NCI-H446 (cell line): ENCODE results near the gene PNPLA5.

Source experiments
- DNase-seq, 2 experiments: peaks; one replicate each; lab custom pipeline; 2025; lab: John Stamatoyannopoulos, UW

PNPLA5 gene

DNA sequence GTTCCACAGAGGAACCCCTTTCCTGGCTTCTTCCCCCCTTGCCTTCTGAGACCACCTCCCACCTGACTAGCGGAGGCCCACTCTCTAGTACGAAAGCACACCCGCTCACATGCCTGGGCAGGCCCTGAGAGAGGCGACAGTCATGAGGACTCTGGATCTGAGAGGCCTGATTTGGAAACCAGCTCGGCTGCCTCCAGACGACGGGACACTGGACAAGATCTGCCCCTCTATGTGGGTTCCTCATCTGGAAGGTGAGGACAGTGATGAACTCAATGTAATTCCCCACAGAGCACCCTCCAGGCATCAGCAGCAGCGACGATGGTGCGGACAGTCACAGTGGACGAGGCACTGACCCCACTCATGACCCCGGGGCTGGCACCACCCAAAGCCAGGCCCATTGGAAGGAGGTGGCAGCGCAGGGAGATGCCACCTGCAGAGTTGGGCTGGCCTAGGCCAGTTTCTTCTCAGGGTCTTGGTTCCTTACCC is 37.0 kb downstream of the PNPLA5 start:
- no peak for DNase-seq

DNA sequence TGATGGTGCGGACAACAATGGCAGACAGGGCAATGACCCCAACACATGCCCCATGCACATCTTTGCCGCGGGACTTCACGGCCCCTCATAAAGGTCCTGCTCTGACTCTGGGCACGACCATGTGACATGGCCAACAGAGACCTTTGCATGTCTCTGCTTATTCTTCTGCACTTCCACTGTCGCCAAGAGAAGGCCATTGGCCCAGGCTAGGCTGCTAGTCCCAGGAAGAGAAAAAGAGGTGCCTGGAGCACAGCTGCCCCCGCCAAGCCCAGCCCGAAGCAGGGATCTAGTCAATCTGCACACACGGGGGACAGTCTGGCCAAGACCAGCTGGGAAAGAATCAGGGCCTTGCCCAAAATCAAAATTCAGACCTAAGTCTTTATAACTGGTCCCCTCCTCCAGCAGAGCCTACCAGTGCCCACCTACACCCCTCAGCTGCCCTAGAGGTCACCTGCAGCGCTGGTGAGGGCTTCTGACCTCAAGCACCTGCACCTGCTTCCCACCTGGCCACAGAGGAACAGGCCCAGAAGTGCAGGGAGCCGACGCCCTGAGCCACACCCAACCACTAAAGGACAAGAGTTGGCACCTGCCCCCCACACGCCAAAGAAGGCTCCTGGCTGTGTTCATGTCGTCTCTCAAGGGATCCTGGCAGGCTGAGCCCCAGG is 37.6 kb downstream of the PNPLA5 start:
- no peak for DNase-seq

DNA sequence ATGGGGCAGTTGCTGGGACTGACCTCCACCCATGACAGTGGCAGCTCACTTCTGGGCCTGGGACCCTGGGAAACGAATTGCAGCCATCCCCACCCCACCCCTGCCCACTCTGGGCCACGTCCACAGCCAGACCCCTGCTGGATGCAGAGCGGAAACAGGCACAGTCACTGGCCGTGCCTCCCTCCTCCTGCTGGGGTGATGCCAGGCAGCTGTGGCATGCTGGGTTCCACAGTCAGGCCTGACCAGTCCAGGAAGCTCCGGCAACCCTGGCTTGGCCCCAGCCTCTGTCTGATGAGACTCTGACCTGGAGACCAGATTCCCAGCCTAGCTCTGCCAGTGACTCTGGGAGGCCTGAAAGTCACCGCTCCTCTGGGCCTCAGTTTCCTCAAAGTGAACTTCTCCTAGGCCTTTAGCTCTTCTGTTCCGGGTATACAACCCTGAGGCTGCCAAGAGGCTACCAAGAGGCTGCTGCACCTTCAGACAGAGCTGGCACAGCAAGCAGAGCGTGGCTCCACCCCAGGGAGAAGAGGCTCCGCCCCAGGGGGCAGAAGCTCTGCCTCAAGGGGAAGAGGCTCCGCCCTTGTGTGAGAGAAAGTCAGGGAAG is 38.4 kb downstream of the PNPLA5 start:
- no peak for DNase-seq

DNA sequence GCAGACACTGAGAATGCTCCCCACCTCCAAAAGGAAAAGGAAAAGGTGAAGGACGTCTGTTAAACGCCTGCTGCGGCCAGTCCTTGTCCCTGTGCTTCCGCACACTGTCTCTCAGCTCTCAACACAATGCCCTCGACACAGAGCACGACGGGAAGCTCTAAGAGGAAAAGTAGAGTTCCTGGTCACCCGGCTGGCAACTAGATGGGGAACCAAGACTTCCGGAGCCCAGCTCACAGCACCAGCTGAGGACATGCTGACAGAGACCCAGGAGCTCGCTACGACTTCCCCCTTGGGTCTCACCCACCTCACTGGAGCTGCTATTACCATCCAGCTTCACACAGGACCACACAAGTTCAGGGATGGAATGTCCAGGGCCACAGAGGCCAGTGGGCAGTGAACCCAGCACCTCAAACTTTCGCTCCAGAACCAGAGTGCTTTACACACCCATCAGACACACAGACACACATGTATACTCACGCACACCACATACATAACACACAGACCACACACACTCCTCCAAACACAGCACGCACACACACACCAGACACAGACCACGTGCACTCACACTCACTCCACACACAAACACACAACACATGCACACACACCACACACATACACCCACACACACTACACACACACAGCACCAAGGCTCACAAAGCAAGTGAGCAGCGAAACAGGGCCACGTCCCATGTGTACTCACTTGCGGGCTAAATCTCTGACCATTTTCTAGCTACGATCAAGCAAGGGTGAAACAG is 39.1 kb downstream of the PNPLA5 start:
- DNase-seq, result no peak

DNA sequence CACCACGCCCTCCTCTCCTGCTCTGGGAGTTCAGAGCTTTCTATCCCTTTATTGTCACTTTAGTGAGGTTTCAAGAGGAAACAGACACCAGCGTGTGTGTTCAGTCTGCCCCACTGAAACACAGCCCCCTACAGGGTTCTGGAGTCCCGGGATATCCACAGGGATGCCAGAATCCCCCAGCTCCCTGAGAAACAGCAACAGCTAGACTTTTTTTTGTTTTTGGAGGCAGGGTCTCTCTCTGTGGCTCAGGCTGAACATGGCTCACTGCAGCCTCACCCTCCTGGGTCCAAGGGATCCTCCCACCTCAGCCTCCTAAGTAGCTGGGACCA is 39.9 kb downstream of the PNPLA5 start:
- DNase-seq, result no peak

GRCh38 chr22:43851058-43851978 is 40.5 kb downstream of the PNPLA5 start:
- no peak for DNase-seq

DNA sequence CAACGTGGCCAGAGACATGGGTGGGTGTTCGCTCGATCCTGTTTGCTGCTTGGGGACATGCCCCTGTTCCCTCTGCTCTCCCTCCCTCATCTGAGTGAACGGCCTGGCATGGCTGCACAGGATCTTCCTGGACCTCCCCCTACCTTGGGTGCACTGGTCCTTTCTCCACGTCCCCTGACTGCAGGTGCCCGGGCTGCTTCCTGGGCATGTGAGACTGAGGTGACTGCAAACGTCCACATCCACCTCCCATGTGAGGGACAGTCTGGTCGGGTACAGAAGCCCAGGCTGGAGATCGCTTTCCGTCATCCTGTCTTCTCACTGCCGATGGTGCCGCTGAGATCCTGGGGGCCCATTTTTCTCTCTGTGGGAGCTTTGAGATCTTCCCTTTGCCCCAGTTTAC is 41.3 kb downstream of the PNPLA5 start:
- DNase-seq, result no peak

GRCh38 chr22:43849731-43850130 is 42.1 kb downstream of the PNPLA5 start:
- DNase-seq, result no peak

- peak; percentile 39 to 79 for DNase-seq
Observed at GRCh38 chr22:43848366-43849171, 43.2 kb downstream of the PNPLA5 start.

- no peak for DNase-seq
Observed at GRCh38 chr22:43847376-43848289, 44.2 kb downstream of the PNPLA5 start.

- DNase-seq, result no peak
Observed at GRCh38 chr22:43846966-43847365, 44.8 kb downstream of the PNPLA5 start.

DNA sequence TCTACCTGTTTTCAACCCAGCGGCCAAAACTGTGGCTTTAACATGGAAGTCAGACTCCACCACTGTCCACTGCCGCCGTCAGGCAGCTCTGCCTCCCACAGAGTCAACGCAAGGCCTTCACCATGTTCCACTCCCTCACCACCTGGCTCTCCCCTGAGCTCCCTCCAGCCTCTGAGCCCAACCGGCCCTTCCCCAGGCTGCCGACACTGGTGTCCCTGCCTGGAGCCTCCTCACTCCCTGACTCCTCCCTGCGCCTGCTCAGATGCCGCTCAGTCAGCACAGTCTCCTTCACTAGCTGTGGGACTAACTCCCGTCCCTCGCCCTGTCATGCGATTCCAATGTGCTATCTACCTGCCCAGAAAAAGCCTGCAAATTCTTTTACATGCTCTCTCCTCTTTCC is 45.8 kb downstream of the PNPLA5 start:
- no peak for DNase-seq

DNA sequence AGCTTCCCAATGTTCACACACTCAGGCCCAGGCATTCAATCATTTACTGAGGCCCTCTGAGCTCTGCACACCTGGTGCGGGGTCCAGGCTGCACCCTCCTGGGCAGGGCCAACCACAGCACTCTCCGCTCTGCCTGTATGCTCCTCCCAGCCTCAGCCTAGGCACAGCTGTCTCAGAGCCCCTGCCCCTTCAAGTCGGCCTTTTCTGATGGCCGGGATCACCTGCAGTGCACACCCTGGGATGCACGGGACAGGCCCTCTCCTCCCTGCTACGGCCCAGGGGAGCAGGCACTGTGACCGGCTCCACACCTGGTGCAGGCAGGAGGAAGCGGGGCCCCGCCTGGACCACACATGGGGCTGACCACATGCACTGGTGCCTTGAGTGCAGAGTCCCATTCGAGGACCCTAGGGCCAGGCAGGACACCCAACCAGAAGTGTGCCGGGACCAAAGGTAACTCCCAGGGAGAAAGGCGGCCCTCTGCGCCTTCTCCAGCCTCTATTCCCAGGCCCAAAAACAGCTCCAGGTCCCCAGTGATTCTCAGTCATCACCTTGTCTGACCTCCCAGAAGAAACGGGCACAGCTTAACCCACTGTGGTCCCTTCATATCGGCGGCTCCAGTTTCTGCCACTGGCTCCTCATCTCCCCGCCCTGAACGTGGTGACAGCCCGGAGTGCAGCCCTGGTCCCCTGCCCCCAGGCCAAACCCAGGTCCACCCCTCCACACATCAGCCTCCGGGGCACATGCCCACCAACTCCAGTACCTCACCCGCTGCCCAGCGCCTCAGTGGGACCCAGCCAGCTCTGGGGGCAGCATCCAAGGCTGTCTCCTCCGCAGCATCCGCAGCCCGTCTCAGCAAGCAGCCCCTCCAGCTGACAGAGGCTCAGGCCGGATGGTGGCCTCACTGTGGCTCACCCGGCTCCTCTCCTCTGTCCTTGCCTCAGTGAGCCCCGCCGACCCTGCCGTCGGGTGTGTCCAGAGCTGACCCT is 47.0 kb downstream of the PNPLA5 start:
- DNase-seq, result no peak

- DNase-seq, result no peak
Observed at GRCh38 chr22:43843783-43844530, 47.9 kb downstream of the PNPLA5 start.

DNA sequence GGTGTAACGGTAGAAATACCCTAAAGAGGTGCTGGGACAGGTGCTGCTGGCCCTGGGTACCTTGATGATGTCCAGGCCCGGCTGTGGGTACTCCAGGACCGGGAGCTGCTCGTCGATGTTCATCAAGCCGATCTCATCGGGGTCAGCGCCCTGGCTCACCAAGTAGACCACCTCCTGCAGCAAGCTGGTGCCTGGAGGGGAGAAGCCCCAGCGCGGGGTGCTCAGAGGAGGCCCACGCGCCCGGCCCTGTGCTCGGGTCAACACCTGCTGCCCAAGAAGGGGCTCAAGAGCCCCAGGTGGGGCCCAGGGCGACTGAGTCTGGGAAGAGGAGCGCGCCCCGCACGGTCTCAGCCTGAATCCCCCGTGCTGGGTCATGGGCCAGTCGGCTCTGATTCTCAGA is 50.1 kb downstream of the PNPLA5 start:
- no peak for DNase-seq

DNA sequence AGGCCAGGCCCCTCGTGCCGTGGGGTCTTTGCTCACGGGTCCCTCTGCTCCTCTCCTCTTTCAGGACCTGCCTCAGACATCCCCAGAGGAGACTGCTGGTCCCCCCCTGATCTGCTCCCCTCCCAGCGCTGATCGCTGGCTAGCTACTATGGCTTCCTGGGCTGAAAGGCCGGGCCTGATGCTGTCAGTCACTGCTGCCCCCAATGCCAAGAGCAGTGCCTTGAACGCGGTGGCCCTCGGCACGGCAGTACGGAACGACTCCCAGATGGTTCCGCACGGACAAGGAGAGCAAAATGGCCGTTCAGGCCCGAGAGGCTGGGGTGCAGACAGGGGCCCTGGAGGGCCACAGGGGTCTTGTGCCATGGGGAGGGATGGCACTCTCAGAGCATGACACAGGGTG is 51.0 kb downstream of the PNPLA5 start:
- DNase-seq, result no peak

- no peak for DNase-seq
Observed at GRCh38 chr22:43840431-43840830, 51.4 kb downstream of the PNPLA5 start.

GRCh38 chr22:43839781-43840180 is 52.0 kb downstream of the PNPLA5 start:
- DNase-seq, result no peak
